Left ventricle myocardium inferior (tissue), 1 donor: Measurements from ENCODE around the gene TTLL10. TPM values are rescaled to one million over a fixed set of nuclear protein-coding genes. Genes with fewer than 3 reads are reported as not detected.

Source experiments
- DNase-seq: peaks from one replicate; pipeline ENCODE4 v3.0.0-alpha.2; 2020
- H3K27ac ChIP-seq: fragments of 200-600 bp; replicated peaks from 2 replicates; pipeline ENCODE4 v1.8.0; 2021
- H3K27me3 ChIP-seq: fragments of 200-600 bp; 2 replicates; pipeline ENCODE4 v1.8.0; 2021; ENCODE audit warnings: low read depth
- H3K36me3 ChIP-seq: fragments of 200-600 bp; 2 replicates; pipeline ENCODE4 v1.8.0; 2021
- H3K4me1 ChIP-seq: fragments of 200-600 bp; 2 replicates; pipeline ENCODE4 v1.8.0; 2021
- H3K4me3 ChIP-seq: fragments of 200-600 bp; 2 replicates; pipeline ENCODE4 v1.8.0; 2021; ENCODE audit warnings: mild to moderate bottlenecking, moderate library complexity
- H3K9me3 ChIP-seq: fragments of 200-600 bp; replicated peaks from 2 replicates; pipeline ENCODE4 v1.8.0; 2021
- CTCF ChIP-seq: fragments of 200-600 bp; IDR thresholded peaks from 2 replicates; pipeline ENCODE4 v1.8.0; 2021; ENCODE audit warnings: antibody characterized with exemption, mild to moderate bottlenecking, borderline replicate concordance
- intact Hi-C: fragments of 100-400 bp; cut with micrococcal nuclease; formaldehyde crosslinking; loops from one replicate; pipeline ENCODE4 v1.11.0; 2022
- total RNA-seq: library from RNA; stranded (reverse); fragmentation: NEBNext Ultra II Directional; extraction: Animal tissue kit (Norgen Biotek cat#: 25700); gene quantifications from one replicate; pipeline ENCODE4 v1.2.1, GENCODE V29; 2021
- donor health status: DM: no; HTN: yes; CAD: no; lungs with severe emphysema.

TTLL10 gene
- total RNA-seq, 1 donor from 2014 or later = not detected

- H3K27ac ChIP-seq = no peak overlapping the region
- intact Hi-C loops = no loop called here
Measured at GRCh38 chr1:1128454-1129139, 45.1 kb upstream of the TTLL10 start.

GRCh38 chr1:1129381-1129821 is 44.3 kb upstream of the TTLL10 start:
- no peaks in the 10 kb centered on the region for H3K36me3 ChIP-seq
- no peak for DNase-seq
- intact Hi-C loops = no loop called here
- H3K9me3 ChIP-seq = no peaks in the 10 kb centered on the region
- H3K27me3 ChIP-seq = peaks cover 15% of the 10 kb centered on the region
- no peak for TF ChIP-seq CTCF
- H3K4me3 ChIP-seq = no peak overlapping the region
- no peaks in the 10 kb centered on the region for H3K4me1 ChIP-seq
- H3K27ac ChIP-seq = no peak overlapping the region

More at GRCh38 chr1:1128454-1129139, 45.1 kb upstream of the TTLL10 start:
- H3K27me3 ChIP-seq = peaks cover 14% of the 10 kb centered on the region
- H3K36me3 ChIP-seq = no peaks in the 10 kb centered on the region
- DNase-seq = no peak
- H3K4me1 ChIP-seq = no peaks in the 10 kb centered on the region
- H3K9me3 ChIP-seq = no peaks in the 10 kb centered on the region
- TF ChIP-seq CTCF = no peak
- H3K4me3 ChIP-seq = no peak overlapping the region

- H3K36me3 ChIP-seq = no peaks in the 10 kb centered on the region
- no peak for DNase-seq
- intact Hi-C loops = no loop called here
- H3K27ac ChIP-seq = no peak overlapping the region
- no peak overlapping the region for H3K4me3 ChIP-seq
- TF ChIP-seq CTCF = no peak
- no peaks in the 10 kb centered on the region for H3K4me1 ChIP-seq
- H3K9me3 ChIP-seq = no peaks in the 10 kb centered on the region
- peaks cover 26% of the 10 kb centered on the region for H3K27me3 ChIP-seq
Measured at GRCh38 chr1:1130206-1131120, 43.2 kb upstream of the TTLL10 start.

- no peak for TF ChIP-seq CTCF
- Histone ChIP-seq H3K27me3 (peaks cover 44% of the 10 kb centered on the region), H3K4me1 (peaks cover 4% of the 10 kb centered on the region), H3K36me3 (no peaks in the 10 kb centered on the region), H3K9me3 (no peaks in the 10 kb centered on the region), H3K27ac (peak overlapping the region; percentile 75), H3K4me3 (no peak overlapping the region)
- intact Hi-C loops = no loop called here
- DNase-seq = no peak
Measured at GRCh38 chr1:1132042-1132950, 41.4 kb upstream of the TTLL10 start.
